HepG2 (cell line): Measurements from ENCODE around the gene HMBS. TPM values are rescaled to one million over a fixed set of nuclear protein-coding genes. Genes with fewer than 3 reads are reported as not detected.
A peak's percentile ranks its signal among the peaks of the same experiment; 100 is the strongest.

Source experiments
- ATF7-NPFF ChIP-seq: sonication (generic); formaldehyde crosslinking; IDR thresholded peaks from 2 replicates; pipeline ENCODE4 v1.8.1; 2023; ENCODE audit warnings: mild to moderate bottlenecking, low read depth, missing genetic modification reagents, moderate library complexity
- GATA4 ChIP-seq: sonication (generic); IDR thresholded peaks from 2 replicates; pipeline ENCODE4 v1.6.1; 2016; ENCODE audit warnings: antibody characterized with exemption, low read depth, borderline replicate concordance
- JUN ChIP-seq: sonication (generic); formaldehyde crosslinking; IDR thresholded peaks from 2 replicates; pipeline ENCODE4 v1.4.0; 2020; ENCODE audit warnings: mild to moderate bottlenecking, missing genetic modification reagents
- NFE2L1 ChIP-seq: sonication (generic); formaldehyde crosslinking; IDR thresholded peaks from 2 replicates; pipeline ENCODE4 v1.4.0; 2020; ENCODE audit warnings: missing genetic modification reagents, mild to moderate bottlenecking, borderline replicate concordance
- PRPF4 ChIP-seq: fragments of 200-400 bp; formaldehyde crosslinking; IDR thresholded peaks from 2 replicates; pipeline ENCODE4 v1.6.1; 2016; ENCODE audit warnings: low read length, low read depth; ENCODE audit not compliant: poor library complexity, severe bottlenecking
- SP1 ChIP-seq, 2 experiments: fragments of 450-650 bp in 1 of 2; sonication (generic) in 1 of 2; formaldehyde crosslinking in 1 of 2; IDR thresholded peaks; 2 replicates each; pipeline versions ENCODE4 v1.4.0 to v1.6.1; 2016 to 2020; ENCODE audit warnings: missing genetic modification reagents in 1 of 2
- YY1 ChIP-seq: IDR thresholded peaks from 2 replicates; pipeline ENCODE4 v1.6.1; 2011; ENCODE audit warnings: low read length, low read depth, moderate library complexity, mild to moderate bottlenecking; ENCODE audit not compliant: insufficient read depth, insufficient replicate concordance
- ZNF121 ChIP-seq: sonication (generic); formaldehyde crosslinking; IDR thresholded peaks from 2 replicates; pipeline ENCODE4 v1.5.0; 2020; ENCODE audit warnings: mild to moderate bottlenecking, missing genetic modification reagents
- ZNF446 ChIP-seq: sonication (generic); formaldehyde crosslinking; IDR thresholded peaks from 2 replicates; pipeline ENCODE4 v1.5.0; 2020; ENCODE audit warnings: mild to moderate bottlenecking, missing genetic modification reagents
- polyA plus RNA-seq, 8 experiments: library from polyadenylated mRNA; depleted of rRNA in 3 of 8; stranded (reverse) in 7 of 8; unstranded in 1 of 8; fragments of >200 nt; fragmentation: Illumina TruSeq in 4 of 8; extraction: Trizol in 4 of 8; gene quantifications; 2 replicates each; pipeline versions ENCODE4 v1.2.1 to v1.2.3, GENCODE V29; 2011 to 2016; ENCODE audit warnings: low read depth in 4 of 8, missing spikeins in 1 of 8, mixed read lengths in 1 of 8; ENCODE audit not compliant: insufficient read depth in 1 of 8
- total RNA-seq, 5 experiments: library from RNA; depleted of rRNA; stranded (reverse); fragments of >200 nt; fragmentation: Illumina TruSeq; extraction: Trizol; gene quantifications; 2 replicates each; pipeline ENCODE4 v1.2.3, GENCODE V29; 2016; ENCODE audit warnings: low read depth in 1 of 5
- TF ChIP-seq, protein P1 (sequence below), 2 experiments: sonication (generic) in 1 of 2; formaldehyde crosslinking in 1 of 2; IDR thresholded peaks; 2 replicates each; pipeline versions ENCODE4 v1.5.1 to v1.6.1; 2011 to 2020; ENCODE audit warnings: borderline replicate concordance in 1 of 2, low read depth in 1 of 2, low read length in 1 of 2, mild to moderate bottlenecking in 1 of 2, missing genetic modification reagents in 1 of 2, moderate library complexity in 1 of 2
- TF ChIP-seq, protein P2 (sequence below): sonication (generic); formaldehyde crosslinking; IDR thresholded peaks from 2 replicates; pipeline ENCODE4 v1.5.1; 2020; ENCODE audit warnings: mild to moderate bottlenecking, missing genetic modification reagents, moderate library complexity
- TF ChIP-seq, protein P3 (sequence below): IDR thresholded peaks from 2 replicates; pipeline ENCODE4 v1.6.1; 2012; ENCODE audit warnings: inconsistent platforms
- TF ChIP-seq, protein P4 (sequence below): sonication (generic); formaldehyde crosslinking; IDR thresholded peaks from 2 replicates; pipeline ENCODE4 v1.4.0; 2020; ENCODE audit warnings: missing genetic modification reagents
- TF ChIP-seq, protein P5 (sequence below): sonication (generic); formaldehyde crosslinking; IDR thresholded peaks from 2 replicates; pipeline ENCODE4 v1.4.0; 2020; ENCODE audit warnings: low read depth, mild to moderate bottlenecking, missing genetic modification reagents

Gene HMBS
- total and polyA plus RNA-seq, 2 of the 13 experiments (the other 11 are each of a cell fraction or from before 2014, with no cell fraction given), result 9.4 to 46.9 TPM

DNA sequence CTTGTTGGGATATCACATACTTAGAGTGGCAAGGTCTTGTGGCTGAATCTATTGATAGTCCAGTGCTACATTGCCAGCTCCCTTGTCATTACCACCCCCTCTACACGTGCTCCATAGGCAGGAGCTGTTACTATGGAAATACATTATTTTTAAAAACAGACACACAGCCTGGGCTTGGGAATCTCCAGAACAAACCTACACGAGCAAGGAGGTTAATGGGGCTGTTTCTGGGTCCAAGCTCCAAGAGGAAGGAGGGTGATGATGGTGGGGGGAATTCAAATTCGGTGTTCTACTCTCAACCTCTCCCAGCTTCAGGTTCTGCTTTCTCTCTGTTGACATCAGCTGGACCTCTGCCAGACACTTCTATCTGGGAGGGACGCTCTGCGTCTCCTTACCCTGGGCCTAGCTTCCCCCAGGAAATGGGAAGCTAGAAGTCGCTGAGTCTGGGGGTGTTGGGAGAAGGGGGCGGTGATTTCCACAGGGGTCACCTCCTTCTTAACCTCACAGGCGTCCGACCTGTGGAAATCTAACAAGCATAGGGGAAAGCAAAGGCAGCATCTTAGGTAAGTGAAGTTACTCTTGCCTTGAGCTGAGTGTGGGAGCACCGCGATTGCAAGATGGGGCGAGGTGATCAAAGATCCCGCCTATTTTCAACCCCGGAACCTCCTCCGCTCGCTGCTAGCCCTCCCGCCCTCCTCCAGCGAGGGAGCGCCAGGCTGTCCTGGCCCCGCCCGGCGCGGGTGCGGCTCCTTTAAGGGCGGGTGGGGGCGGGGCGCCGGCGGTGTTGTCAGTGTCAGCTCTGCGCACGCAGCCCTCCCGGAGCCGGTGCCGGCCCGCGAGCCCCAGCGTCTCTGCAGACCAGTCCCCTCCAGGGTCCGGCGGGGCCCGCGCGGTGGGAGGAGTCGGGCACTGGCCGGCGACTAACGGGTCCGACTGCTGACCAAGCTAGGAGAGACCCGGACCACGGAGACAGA is 22.2 kb downstream of the HMBS start, which contains the start of gene C2CD2L (continued):
- TF ChIP-seq, protein P1, sequence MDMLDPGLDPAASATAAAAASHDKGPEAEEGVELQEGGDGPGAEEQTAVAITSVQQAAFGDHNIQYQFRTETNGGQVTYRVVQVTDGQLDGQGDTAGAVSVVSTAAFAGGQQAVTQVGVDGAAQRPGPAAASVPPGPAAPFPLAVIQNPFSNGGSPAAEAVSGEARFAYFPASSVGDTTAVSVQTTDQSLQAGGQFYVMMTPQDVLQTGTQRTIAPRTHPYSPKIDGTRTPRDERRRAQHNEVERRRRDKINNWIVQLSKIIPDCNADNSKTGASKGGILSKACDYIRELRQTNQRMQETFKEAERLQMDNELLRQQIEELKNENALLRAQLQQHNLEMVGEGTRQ (IDR thresholded peaks at IDR 0.05; ENCODE audit: low read depth, low read length), result no peak
- TF ChIP-seq, protein P1 (CRISPR knock-in tag; IDR thresholded peaks at IDR 0.05; ENCODE audit: borderline replicate concordance), result no peak
- TF ChIP-seq, protein P2, sequence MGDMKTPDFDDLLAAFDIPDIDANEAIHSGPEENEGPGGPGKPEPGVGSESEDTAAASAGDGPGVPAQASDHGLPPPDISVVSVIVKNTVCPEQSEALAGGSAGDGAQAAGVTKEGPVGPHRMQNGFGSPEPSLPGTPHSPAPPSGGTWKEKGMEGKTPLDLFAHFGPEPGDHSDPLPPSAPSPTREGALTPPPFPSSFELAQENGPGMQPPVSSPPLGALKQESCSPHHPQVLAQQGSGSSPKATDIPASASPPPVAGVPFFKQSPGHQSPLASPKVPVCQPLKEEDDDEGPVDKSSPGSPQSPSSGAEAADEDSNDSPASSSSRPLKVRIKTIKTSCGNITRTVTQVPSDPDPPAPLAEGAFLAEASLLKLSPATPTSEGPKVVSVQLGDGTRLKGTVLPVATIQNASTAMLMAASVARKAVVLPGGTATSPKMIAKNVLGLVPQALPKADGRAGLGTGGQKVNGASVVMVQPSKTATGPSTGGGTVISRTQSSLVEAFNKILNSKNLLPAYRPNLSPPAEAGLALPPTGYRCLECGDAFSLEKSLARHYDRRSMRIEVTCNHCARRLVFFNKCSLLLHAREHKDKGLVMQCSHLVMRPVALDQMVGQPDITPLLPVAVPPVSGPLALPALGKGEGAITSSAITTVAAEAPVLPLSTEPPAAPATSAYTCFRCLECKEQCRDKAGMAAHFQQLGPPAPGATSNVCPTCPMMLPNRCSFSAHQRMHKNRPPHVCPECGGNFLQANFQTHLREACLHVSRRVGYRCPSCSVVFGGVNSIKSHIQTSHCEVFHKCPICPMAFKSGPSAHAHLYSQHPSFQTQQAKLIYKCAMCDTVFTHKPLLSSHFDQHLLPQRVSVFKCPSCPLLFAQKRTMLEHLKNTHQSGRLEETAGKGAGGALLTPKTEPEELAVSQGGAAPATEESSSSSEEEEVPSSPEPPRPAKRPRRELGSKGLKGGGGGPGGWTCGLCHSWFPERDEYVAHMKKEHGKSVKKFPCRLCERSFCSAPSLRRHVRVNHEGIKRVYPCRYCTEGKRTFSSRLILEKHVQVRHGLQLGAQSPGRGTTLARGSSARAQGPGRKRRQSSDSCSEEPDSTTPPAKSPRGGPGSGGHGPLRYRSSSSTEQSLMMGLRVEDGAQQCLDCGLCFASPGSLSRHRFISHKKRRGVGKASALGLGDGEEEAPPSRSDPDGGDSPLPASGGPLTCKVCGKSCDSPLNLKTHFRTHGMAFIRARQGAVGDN, result peak; percentile 62; the same call in 1 of the 2 replicates
- TF ChIP-seq ATF7-NPFF (CRISPR knock-in tag) (0 out of 2 replicates have a peak, but pooled peaks have one; percentile 18), YY1 (peak; percentile 22), JUN (CRISPR knock-in tag) (no peak), GATA4 (0 out of 2 replicates have a peak, but pooled peaks have one; percentile 8), ZNF446 (0 out of 2 replicates have a peak, but pooled peaks have one; percentile 65), SP1 (IDR thresholded peaks at IDR 0.05) (no peak), SP1 (CRISPR knock-in tag; IDR thresholded peaks at IDR 0.05) (peak; percentile 42; the same call in 1 of the 2 replicates), ZNF121 (CRISPR knock-in tag) (peak; percentile 69; the same call in 1 of the 2 replicates), PRPF4 (no peak), NFE2L1 (CRISPR knock-in tag) (no peak)
- TF ChIP-seq, protein P3, sequence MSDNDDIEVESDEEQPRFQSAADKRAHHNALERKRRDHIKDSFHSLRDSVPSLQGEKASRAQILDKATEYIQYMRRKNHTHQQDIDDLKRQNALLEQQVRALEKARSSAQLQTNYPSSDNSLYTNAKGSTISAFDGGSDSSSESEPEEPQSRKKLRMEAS, result peak; percentile 48; the same call in 1 of the 2 replicates
- TF ChIP-seq, protein P4, sequence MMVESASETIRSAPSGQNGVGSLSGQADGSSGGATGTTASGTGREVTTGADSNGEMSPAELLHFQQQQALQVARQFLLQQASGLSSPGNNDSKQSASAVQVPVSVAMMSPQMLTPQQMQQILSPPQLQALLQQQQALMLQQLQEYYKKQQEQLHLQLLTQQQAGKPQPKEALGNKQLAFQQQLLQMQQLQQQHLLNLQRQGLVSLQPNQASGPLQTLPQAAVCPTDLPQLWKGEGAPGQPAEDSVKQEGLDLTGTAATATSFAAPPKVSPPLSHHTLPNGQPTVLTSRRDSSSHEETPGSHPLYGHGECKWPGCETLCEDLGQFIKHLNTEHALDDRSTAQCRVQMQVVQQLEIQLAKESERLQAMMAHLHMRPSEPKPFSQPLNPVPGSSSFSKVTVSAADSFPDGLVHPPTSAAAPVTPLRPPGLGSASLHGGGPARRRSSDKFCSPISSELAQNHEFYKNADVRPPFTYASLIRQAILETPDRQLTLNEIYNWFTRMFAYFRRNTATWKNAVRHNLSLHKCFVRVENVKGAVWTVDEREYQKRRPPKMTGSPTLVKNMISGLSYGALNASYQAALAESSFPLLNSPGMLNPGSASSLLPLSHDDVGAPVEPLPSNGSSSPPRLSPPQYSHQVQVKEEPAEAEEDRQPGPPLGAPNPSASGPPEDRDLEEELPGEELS (CRISPR knock-in tag), result 0 out of 2 replicates have a peak, but pooled peaks have one; percentile 42
- TF ChIP-seq, protein P5, sequence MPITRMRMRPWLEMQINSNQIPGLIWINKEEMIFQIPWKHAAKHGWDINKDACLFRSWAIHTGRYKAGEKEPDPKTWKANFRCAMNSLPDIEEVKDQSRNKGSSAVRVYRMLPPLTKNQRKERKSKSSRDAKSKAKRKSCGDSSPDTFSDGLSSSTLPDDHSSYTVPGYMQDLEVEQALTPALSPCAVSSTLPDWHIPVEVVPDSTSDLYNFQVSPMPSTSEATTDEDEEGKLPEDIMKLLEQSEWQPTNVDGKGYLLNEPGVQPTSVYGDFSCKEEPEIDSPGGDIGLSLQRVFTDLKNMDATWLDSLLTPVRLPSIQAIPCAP, result no peak
